ENCODE data around the gene NAGK. TPM values are rescaled to one million over a fixed set of nuclear protein-coding genes. Genes with fewer than 3 reads are reported as not detected.

Gene NAGK
- total and polyA plus RNA-seq, 9 of the 15 experiments (the other 6 are each of a cell fraction or from before 2014, with no cell fraction given): 4.9 to 14.9 (median 10.6) TPM

DNA sequence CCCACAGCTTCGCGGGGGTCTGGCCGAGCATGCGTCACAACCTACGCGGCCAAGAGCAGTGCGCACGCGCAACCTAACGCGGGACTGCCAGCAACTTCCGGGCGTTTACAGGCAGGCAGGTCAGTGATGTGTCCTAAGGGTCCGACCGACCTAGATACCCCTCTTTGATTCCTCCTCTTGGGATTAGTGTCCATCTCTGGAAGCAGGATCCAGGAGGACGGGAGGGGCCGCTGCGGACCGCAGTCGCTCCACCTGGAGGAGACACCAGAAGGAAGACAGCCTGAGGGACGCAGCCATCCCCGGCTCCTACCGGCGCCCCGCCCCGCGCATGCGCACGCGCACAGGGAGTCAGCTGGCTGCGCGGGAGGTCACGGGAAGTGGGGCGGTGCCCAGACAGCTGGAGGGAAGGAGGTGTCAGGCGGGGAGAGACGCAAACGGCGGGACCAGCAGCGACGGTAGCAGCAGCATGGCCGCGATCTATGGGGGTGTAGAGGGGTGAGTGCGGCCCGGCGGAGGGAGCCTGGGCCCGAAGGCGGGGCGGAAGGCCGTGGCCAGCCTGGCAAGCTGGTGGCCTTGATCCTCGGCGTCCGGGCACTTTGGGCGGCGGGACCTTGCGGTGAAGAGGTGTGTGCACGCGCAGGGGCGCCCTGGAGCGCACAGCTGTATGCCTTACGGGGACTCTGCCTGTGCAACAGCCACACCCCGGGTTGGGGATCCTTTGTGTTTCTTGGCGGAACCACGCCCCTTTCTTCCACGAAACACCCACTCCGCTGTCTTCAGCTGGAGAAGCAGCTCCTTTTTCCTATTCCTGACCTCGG is at the start of gene NAGK (continued):
- TF ChIP-seq, protein P1, sequence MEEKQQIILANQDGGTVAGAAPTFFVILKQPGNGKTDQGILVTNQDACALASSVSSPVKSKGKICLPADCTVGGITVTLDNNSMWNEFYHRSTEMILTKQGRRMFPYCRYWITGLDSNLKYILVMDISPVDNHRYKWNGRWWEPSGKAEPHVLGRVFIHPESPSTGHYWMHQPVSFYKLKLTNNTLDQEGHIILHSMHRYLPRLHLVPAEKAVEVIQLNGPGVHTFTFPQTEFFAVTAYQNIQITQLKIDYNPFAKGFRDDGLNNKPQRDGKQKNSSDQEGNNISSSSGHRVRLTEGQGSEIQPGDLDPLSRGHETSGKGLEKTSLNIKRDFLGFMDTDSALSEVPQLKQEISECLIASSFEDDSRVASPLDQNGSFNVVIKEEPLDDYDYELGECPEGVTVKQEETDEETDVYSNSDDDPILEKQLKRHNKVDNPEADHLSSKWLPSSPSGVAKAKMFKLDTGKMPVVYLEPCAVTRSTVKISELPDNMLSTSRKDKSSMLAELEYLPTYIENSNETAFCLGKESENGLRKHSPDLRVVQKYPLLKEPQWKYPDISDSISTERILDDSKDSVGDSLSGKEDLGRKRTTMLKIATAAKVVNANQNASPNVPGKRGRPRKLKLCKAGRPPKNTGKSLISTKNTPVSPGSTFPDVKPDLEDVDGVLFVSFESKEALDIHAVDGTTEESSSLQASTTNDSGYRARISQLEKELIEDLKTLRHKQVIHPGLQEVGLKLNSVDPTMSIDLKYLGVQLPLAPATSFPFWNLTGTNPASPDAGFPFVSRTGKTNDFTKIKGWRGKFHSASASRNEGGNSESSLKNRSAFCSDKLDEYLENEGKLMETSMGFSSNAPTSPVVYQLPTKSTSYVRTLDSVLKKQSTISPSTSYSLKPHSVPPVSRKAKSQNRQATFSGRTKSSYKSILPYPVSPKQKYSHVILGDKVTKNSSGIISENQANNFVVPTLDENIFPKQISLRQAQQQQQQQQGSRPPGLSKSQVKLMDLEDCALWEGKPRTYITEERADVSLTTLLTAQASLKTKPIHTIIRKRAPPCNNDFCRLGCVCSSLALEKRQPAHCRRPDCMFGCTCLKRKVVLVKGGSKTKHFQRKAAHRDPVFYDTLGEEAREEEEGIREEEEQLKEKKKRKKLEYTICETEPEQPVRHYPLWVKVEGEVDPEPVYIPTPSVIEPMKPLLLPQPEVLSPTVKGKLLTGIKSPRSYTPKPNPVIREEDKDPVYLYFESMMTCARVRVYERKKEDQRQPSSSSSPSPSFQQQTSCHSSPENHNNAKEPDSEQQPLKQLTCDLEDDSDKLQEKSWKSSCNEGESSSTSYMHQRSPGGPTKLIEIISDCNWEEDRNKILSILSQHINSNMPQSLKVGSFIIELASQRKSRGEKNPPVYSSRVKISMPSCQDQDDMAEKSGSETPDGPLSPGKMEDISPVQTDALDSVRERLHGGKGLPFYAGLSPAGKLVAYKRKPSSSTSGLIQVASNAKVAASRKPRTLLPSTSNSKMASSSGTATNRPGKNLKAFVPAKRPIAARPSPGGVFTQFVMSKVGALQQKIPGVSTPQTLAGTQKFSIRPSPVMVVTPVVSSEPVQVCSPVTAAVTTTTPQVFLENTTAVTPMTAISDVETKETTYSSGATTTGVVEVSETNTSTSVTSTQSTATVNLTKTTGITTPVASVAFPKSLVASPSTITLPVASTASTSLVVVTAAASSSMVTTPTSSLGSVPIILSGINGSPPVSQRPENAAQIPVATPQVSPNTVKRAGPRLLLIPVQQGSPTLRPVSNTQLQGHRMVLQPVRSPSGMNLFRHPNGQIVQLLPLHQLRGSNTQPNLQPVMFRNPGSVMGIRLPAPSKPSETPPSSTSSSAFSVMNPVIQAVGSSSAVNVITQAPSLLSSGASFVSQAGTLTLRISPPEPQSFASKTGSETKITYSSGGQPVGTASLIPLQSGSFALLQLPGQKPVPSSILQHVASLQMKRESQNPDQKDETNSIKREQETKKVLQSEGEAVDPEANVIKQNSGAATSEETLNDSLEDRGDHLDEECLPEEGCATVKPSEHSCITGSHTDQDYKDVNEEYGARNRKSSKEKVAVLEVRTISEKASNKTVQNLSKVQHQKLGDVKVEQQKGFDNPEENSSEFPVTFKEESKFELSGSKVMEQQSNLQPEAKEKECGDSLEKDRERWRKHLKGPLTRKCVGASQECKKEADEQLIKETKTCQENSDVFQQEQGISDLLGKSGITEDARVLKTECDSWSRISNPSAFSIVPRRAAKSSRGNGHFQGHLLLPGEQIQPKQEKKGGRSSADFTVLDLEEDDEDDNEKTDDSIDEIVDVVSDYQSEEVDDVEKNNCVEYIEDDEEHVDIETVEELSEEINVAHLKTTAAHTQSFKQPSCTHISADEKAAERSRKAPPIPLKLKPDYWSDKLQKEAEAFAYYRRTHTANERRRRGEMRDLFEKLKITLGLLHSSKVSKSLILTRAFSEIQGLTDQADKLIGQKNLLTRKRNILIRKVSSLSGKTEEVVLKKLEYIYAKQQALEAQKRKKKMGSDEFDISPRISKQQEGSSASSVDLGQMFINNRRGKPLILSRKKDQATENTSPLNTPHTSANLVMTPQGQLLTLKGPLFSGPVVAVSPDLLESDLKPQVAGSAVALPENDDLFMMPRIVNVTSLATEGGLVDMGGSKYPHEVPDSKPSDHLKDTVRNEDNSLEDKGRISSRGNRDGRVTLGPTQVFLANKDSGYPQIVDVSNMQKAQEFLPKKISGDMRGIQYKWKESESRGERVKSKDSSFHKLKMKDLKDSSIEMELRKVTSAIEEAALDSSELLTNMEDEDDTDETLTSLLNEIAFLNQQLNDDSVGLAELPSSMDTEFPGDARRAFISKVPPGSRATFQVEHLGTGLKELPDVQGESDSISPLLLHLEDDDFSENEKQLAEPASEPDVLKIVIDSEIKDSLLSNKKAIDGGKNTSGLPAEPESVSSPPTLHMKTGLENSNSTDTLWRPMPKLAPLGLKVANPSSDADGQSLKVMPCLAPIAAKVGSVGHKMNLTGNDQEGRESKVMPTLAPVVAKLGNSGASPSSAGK (IDR thresholded peaks at IDR 0.05): peak; percentile 98
- no peak for TF ChIP-seq ZC3H8 (IDR thresholded peaks at IDR 0.05)
- no peak for TF ChIP-seq THRAP3 (IDR thresholded peaks at IDR 0.05; ENCODE audit: borderline replicate concordance)
- TF ChIP-seq, protein P2, sequence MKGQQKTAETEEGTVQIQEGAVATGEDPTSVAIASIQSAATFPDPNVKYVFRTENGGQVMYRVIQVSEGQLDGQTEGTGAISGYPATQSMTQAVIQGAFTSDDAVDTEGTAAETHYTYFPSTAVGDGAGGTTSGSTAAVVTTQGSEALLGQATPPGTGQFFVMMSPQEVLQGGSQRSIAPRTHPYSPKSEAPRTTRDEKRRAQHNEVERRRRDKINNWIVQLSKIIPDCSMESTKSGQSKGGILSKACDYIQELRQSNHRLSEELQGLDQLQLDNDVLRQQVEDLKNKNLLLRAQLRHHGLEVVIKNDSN (CRISPR knock-in tag; IDR thresholded peaks at IDR 0.05): peak; percentile 86
- TF ChIP-seq NRF1 (conservative IDR thresholded peaks at IDR 0.05 in 1 of 2, IDR thresholded peaks at IDR 0.05 in 1 of 2): peak; percentile 100
- peak; percentile 30; the same call in 1 of the 2 replicates for TF ChIP-seq NR1H2 (CRISPR knock-in tag; IDR thresholded peaks at IDR 0.05)
- TF ChIP-seq ZNF431 (CRISPR knock-in tag; IDR thresholded peaks at IDR 0.05): no peak
- TF ChIP-seq KLF1 (tag; IDR thresholded peaks at IDR 0.05): peak; percentile 88
- TF ChIP-seq, protein P3, sequence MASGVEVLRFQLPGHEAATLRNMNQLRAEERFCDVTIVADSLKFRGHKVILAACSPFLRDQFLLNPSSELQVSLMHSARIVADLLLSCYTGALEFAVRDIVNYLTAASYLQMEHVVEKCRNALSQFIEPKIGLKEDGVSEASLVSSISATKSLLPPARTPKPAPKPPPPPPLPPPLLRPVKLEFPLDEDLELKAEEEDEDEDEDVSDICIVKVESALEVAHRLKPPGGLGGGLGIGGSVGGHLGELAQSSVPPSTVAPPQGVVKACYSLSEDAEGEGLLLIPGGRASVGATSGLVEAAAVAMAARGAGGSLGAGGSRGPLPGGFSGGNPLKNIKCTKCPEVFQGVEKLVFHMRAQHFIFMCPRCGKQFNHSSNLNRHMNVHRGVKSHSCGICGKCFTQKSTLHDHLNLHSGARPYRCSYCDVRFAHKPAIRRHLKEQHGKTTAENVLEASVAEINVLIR (CRISPR knock-in tag; IDR thresholded peaks at IDR 0.05): peak; percentile 52; the same call in 1 of the 2 replicates
- no peak for TF ChIP-seq ARHGAP35 (IDR thresholded peaks at IDR 0.05; ENCODE audit: partially characterized antibody)
- TF ChIP-seq FOS (IDR thresholded peaks at IDR 0.05; ENCODE audit: extremely low read depth, insufficient read length): no peak
- peak; percentile 87 for TF ChIP-seq GABPB1 (CRISPR knock-in tag; IDR thresholded peaks at IDR 0.05)
- no peak for TF ChIP-seq HNRNPL (IDR thresholded peaks at IDR 0.05; ENCODE audit: low read depth, low read length)
- TF ChIP-seq LCOR (CRISPR knock-in tag; IDR thresholded peaks at IDR 0.05): no peak
- no peak for TF ChIP-seq HNRNPUL1 (IDR thresholded peaks at IDR 0.05; ENCODE audit: low read length)
- TF ChIP-seq NFRKB (IDR thresholded peaks at IDR 0.05; ENCODE audit: low read depth): peak; percentile 17; the same call in 1 of the 2 replicates

Data from K562 (cell line).